ENCODE results near the gene GLB1L2. TPM values are rescaled to one million over a fixed set of nuclear protein-coding genes. Genes with fewer than 3 reads are reported as not detected.

GLB1L2 gene
- polyA plus RNA-seq, 1 of the 3 experiments (the other 2 are of a cell fraction) = 3.4 TPM

- Histone ChIP-seq H3K4me3 (ENCODE audit: low read depth in 2 of 2, low read length in 1 of 2) (no peak overlapping the region), H4K20me1 (ENCODE audit: insufficient read depth) (no peaks in the 10 kb centered on the region), H3K4me2 (no peak overlapping the region), H3K27ac (ENCODE audit: low read depth in 2 of 2, low read length in 1 of 2) (no peak overlapping the region), H3K9me2 (no peaks in the 10 kb centered on the region), H3F3A (replicated peaks; ENCODE audit: insufficient read depth) (no peaks in the 10 kb centered on the region), H3K79me2 (ENCODE audit: insufficient read depth) (no peaks in the 10 kb centered on the region), H3K9me3 (no peaks in the 10 kb centered on the region), H2AFZ (ENCODE audit: low read depth) (no peak overlapping the region), H3K9ac (no peak overlapping the region), H3K27me3 (ENCODE audit: insufficient read depth) (no peaks in the 10 kb centered on the region), H3K4me1 (ENCODE audit: control insufficient read depth in 1 of 2, insufficient read depth in 2 of 2, low read depth in 1 of 2, low read length in 1 of 2) (no peaks in the 10 kb centered on the region), H3K36me3 (replicated peaks in 1 of 2; ENCODE audit: control insufficient read depth in 1 of 2, insufficient read depth in 2 of 2, low read length in 1 of 2) (no peaks in the 10 kb centered on the region)
- TF ChIP-seq USF1 (IDR thresholded peaks at IDR 0.05; ENCODE audit: borderline replicate concordance, low read depth) (no peak), MAX (IDR thresholded peaks at IDR 0.05; ENCODE audit: low read depth) (no peak), SIN3A (IDR thresholded peaks at IDR 0.05; ENCODE audit: borderline replicate concordance, low read depth, low read length) (no peak), CHD2 (IDR thresholded peaks at IDR 0.05; ENCODE audit: low read length, partially characterized antibody) (no peak), PBX3 (IDR thresholded peaks at IDR 0.05) (no peak), ZBTB33 (IDR thresholded peaks at IDR 0.05; ENCODE audit: borderline replicate concordance, low read depth) (no peak), NRF1 (IDR thresholded peaks at IDR 0.05; ENCODE audit: low read depth, low read length) (no peak), SMC3 (IDR thresholded peaks at IDR 0.05; ENCODE audit: low read depth, low read length) (no peak), FOSL2 (IDR thresholded peaks at IDR 0.05; ENCODE audit: borderline replicate concordance, low read depth) (no peak), RCOR1 (IDR thresholded peaks at IDR 0.05; ENCODE audit: low read length) (no peak), EP300 (IDR thresholded peaks at IDR 0.05; ENCODE audit: borderline replicate concordance in 1 of 2, low read depth in 1 of 2, low read length in 1 of 2) (no peak), TEAD4 (IDR thresholded peaks at IDR 0.05; ENCODE audit: borderline replicate concordance, insufficient read depth) (no peak), CTCF (IDR thresholded peaks at IDR 0.05) (no peak), YY1 (IDR thresholded peaks at IDR 0.05; ENCODE audit: low read depth) (no peak), FOXM1 (IDR thresholded peaks at IDR 0.05; ENCODE audit: low read depth) (no peak)
- DNase-seq = no peak
- ChIA-PET POLR2A (no interaction called here), CTCF (no interaction called here)
- WGBS (ENCODE audit: low lambda C conversion rate) = 68% methylated on average over 4 of the region's 4 CpGs
These were observed 8.0 kb downstream of the GLB1L2 start for GRCh38 chr11:134339756-134340155.
